NCI-H1694 (cell line): ENCODE data around the gene ZMYND15.

ENCODE experiments used
- DNase-seq: peaks from one replicate; lab custom pipeline; 2025; lab: John Stamatoyannopoulos, UW

ZMYND15 gene

DNA sequence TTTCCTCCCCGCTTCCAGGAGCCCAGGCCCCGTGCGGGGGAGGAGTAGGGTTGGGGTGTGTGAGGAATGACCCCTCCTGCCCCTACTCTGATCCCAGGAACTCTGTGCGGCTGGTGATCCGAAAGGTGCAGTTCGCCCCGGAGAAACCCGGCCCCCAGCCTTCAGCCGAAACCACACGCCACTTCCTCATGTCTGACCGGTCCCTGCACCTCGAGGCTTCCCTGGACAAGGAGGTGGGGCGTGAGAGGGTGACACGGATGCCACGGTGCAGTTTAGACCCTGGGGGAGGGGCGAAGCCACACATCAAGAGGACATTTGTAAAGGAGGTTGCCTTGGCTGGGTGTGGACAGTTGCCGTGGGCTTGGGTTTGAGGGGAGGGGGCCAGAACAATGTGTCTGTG lies 21.8 kb upstream of the ZMYND15 start:
- DNase-seq, result no peak

DNA sequence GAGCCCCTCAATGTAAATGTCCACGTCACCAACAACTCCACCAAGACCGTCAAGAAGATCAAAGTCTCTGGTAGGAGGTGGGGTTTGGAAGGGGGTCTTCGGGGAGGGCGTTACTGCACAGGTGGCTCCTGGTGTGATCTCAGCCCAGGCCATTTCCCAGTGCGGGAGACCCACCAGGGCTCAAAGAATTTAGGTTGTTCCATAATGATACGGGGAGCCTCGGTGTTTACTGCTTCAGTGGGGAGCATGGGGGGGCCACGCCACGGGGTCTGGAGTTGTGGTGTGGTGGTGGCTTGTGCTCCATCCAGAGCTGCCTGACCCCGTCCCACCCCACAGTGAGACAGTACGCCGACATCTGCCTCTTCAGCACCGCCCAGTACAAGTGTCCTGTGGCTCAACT lies 21.4 kb upstream of the ZMYND15 start:
- no peak for DNase-seq

DNA sequence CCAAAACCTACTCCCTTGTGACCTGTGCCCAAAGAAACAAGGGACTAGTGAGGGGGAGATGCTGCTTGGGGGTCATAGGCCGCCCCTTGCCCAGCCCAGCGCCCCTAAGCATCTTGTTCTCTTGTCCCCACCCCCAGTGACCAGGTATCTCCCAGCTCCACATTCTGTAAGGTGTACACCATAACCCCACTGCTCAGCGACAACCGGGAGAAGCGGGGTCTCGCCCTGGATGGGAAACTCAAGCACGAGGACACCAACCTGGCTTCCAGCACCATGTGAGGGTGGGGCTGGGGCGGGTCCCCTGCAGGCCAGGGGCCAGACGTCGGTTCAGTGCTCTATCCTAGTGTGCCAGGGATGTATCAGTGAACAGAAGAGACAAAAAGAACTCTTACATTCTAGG lies 20.5 kb upstream of the ZMYND15 start:
- no peak for DNase-seq

DNA sequence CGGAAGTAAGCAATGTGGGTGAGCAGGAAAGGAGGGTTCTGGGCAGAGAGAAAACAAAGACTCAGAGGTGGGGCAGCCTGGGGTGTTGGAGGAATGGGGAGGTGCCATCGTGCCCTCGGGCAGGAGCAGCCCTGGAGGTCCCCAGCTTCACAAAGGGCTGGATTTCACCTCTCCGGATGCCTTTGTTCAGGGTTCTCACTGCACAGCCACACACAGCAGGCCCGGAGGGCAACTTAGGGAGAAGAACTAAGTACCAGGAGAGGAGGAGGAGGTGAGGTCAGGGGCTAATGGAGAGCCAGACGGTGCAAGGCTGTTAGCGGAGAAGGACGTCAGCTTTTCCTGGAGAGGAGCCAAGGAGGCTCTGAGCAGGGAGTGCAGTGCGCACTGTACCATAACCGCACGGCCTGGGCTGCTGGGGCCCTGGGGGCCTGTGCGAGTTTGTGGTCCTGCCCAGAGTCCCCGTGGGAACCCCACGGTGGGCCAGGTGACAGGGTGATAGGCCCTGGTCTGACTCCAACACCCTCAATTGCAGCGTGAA lies 19.9 kb upstream of the ZMYND15 start:
- peak; percentile 61 for DNase-seq

DNA sequence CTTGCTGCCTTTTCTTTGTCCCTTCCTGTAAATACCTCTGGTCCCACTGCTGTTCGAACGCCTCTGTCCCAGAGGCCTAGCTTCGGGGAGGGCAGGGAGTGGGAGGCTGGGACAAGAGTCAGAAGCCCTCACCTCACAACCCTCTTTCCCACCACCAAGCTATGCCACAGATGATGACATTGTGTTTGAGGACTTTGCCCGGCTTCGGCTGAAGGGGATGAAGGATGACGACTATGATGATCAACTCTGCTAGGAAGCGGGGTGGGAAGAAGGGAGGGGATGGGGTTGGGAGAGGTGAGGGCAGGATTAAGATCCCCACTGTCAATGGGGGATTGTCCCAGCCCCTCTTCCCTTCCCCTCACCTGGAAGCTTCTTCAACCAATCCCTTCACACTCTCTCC lies 18.8 kb upstream of the ZMYND15 start:
- DNase-seq, result no peak

DNA sequence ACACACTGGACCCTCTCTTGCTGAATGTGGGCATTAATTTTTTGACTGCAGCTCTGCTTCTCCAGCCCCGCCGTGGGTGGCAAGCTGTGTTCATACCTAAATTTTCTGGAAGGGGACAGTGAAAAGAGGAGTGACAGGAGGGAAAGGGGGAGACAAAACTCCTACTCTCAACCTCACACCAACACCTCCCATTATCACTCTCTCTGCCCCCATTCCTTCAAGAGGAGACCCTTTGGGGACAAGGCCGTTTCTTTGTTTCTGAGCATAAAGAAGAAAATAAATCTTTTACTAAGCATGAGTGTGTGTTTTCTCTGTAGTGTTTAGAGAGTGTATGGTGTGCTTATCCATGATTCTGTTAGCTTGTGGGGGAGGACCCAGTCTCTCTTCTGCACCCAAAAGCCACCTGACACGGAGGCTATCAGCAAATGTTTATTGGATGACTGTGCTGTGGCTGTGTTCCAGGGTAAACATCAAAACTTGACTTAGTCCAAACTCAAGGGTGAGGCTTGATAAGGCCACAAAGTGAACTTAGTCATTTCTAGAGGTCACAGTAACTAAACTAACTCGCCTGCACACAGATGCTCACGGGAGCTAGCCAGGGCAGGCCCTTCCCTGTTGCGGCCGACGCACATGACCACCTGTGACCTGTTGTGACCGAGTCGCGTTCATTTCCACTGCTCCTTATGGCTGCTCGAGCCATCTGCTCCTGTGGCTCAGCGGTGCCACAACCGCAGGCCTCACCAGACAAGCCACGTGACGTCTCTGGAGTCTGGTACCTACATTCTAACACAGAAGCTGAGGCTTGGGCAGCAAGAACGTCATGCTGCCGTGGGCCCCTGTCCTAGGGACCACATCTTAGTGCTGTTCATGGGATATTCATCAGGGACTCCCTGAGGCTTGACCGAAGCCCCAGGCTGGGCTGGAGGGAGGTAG lies 18.2 kb upstream of the ZMYND15 start:
- DNase-seq, result peak; percentile 57

DNA sequence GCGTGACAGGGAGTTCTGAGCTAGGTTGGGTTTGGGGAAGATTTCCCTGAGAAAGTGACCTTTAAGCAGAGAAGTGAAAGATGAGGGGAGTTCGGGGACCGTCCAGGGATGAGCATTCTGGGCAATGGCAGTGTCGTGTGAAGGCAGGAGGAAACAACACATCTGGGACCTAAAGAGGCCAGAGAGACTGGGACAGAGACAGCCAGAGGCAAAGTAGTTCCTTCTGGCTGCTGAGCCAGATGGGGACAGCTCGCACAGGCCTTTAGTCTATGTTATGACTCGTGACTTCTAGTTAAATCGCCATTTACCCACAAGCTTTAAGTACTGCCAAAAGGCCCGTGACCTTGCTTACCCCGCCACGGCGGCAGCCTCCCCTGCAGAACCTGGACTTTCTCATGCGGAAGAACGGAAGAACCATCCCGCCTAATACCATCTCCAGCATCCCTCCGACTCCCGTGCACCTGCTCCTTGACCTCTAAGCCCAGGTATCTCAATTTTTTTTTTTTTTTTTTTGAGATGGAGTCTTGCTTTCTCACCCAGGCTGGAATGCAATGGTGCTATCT lies 16.9 kb upstream of the ZMYND15 start:
- DNase-seq, result no peak

DNA sequence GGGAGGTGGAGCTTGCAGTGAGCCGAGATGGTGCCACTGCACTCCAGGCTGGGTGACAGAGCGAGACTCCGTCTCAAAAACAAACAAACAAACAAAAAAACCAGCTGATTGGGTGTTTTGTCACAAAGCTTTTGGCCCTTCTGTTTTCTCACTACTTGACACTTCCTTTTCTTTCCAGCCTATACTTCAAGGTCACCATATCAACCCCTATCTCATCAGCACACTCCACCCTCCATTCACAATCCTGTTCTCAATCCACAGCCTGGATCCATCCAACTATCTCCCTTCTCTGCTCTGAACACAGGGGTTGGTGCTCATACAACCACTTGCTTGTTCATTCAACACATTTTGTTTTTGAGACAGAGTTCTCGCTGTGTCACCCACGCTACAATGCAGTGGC lies 15.0 kb upstream of the ZMYND15 start:
- no peak for DNase-seq

DNA sequence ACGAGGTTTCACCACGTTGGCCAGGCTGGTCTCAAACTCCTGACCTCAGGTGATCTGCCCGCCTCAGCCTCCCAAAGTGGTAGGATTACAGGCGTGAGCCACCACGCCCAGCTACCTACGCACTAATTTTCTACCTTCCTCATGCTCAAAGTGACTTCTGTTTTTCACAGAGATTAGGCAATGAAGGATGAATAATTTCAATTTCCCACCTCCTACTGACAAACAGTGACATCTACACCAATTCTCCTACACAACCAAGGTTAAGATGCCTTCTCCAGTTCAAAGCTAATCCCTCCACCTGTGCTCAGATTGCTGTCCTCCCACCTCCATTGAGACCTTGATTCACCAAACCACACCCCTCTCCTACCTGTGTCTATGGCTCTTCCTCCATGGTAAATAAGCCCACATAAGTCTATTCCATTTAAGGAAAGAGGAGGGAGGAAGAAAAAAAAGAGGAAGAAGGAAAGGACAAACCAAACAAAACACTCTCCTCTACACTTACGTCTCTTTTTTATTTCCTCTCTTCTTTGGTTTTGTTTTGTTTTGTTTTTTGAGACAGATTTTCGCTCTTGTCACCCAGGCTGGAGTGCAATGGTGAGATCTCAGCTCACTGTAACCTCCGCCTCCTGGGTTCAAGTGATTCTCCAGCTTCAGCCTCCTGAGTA lies 13.9 kb upstream of the ZMYND15 start:
- no peak for DNase-seq

DNA sequence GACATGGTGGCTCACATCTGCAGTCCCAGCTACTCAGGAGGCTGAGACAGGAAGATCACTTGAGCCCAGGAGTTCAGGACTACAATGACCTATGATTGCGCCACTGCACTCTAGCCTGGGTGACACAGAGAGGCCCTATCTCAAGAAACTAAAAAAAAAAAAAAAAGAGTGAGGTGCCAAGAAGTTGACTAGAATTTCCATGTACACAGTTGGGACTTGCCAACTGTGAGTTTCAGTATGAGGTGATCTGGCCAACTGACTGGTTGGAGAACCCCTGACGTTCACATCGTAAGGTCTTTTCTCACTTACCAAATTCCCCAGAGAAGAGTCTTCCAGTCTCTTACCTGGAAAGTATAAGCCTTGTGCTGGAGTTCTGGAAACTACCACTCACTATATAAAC lies 11.5 kb upstream of the ZMYND15 start:
- no peak for DNase-seq

DNA sequence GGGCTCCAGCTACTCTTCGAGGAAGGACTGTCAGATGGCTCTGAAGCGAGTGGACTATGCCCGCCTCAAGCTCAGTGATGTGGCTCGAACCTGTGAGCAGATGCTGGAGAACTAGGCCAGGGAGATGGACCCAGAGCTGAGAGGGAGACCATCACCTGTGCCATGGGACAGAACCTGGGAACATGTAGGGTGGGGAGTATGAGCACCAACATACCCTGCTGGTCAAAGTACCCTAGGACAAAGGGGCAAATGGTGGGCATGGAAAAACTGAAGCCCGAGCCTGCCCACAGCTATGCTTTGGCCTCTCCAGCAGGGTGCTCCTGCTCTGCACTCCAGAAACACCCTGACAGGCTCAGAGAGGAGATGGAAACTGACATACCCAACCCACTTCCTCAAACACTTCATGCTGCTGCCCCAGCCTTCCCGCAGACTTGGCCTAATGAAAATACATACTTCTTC lies 6.5 kb upstream of the ZMYND15 start:
- DNase-seq, result no peak

DNA sequence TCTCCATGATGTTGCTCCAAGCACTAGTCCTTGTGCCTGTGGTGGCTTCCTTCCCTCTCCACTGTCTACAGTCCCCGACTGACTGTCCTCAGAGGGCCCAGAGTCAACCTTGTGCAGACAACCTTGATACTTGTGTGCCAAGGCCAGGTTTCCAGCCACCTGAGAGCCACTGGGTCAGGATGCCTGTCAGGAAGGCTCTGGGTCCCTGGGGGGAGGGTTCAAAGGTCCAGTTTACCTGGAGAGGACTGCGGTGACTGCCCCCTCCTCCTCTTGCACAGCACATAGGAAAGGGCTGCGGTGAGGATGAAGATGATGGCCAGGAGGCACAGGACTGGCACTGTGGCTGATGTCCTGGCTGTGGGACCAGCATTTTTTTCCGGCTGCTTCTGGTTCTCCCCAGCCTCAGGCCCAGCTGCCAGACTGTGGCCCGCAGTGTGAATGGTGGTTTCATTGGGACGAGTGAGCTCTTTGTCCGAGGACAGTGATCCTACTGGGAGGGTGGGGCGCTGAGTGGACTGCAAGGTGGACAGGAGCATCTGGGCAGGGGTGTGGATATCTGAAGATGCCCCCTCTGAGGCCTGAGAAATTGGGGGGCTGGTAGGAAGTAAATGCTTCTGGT lies 4.7 kb upstream of the ZMYND15 start:
- no peak for DNase-seq

DNA sequence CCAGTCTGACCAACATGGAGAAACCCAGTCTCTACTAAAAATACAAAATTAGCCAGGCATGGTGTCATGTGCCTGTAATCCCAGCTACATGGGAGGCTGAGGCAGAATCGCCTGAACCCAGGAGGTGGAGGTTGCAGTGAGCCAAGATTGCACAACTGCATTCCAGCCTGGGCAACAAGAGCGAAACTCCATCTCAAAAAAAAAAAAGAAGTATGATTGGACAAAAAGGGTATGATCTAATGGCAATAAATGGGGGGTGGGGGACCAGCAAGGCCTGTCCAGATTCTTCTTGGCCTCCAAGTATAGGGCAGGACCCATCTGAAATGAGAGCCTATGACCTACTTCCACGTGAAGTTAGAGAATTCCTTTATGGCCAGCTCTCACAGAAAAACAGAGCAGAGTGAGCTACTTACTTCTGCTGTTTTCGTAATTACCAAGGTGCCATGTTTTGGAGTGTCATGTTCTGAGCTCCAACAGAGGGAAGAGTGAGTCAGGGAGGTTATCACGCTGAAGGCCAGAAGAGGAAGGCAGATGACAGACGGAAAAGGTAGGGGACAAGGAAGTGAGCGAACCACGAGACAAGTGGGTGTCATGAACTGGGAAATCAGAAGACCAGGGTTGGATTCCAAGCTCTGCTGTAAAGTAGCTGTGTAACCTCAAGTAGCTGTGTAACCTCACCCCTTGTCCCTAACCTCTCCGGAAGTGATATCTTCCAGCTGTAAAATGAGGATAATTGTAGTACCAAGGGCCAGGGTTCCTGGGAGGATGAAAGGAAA lies 3.6 kb upstream of the ZMYND15 start:
- DNase-seq, result no peak

DNA sequence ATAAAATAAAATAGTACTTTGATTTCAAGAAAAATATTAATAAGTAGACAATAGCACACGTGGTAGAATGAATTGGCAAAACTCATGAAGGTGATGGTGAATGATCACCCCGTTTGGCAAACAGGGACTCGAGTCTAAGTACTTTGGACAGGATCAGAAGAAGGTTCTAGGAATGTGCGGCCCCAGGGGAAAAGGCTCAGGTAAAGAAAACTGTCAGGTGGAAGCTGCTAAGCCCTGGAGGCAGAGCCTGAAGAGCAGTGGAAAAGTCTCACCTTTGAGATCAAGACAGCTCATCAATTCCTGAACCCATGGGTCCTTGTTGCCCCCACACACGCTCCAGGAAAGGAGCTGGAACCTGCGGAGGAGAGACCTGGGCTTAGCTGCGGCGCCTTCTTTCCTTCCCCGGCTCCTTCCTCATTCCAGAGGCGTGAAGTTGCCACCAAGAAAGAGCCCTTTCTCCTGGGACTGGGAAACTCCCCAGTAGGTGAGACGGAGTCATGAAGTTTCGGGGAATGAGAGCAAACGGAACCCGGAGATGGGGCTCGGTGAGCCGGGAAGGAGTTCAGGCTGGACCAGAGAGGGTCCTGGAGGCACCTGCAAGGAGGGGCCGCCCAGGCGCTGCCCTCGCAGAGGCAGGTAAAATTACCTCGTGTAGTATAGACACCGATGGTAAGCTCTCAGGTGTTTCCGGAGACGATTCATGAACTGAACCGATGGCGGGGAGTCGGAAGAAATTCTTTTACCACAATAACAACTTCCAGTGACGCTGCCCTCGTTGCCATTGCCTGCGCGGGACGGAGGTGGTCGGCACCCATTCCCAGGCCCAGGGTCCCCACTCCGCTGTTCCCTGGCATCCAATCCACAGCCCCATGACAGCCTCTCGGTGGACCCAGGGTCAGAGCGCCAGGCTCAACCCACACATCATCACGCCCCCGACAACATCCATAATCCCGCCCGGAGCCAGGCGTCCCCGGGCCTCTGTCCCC lies 1.2 kb upstream of the ZMYND15 start:
- no peak for DNase-seq

DNA sequence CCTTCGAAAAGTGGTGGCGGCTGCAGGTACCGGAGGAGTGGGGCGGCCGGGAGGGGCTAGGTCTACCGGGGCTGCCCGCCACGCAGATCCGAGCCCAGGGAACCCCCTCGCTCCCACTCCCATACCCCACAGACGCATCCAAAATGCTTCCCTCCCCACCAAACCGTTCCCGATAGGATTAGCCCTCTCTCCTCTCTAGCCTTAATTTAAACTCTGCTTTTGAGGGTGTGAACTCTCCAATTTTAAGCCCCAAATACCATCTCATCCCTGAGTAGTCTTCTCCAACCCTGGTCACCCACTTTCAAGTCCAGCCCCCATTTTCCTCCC lies 355 bp downstream of the ZMYND15 start:
- no peak for DNase-seq

DNA sequence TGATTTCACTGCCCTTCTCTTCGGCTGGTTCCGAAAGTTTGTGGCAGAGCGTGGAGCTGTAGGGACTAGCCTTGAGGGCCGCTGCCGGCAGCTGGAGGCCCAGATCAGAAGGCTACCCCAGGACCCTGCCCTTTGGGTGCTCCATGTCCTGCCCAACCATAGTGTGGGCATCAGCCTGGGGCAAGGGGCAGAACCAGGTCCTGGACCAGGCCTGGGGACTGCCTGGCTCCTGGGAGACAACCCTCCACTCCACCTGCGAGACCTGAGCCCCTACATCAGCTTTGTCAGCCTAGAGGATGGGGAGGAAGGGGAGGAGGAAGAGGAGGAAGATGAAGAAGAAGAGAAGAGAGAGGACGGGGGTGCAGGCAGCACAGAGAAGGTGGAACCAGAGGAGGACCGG lies 951 bp downstream of the ZMYND15 start:
- DNase-seq, result no peak

DNA sequence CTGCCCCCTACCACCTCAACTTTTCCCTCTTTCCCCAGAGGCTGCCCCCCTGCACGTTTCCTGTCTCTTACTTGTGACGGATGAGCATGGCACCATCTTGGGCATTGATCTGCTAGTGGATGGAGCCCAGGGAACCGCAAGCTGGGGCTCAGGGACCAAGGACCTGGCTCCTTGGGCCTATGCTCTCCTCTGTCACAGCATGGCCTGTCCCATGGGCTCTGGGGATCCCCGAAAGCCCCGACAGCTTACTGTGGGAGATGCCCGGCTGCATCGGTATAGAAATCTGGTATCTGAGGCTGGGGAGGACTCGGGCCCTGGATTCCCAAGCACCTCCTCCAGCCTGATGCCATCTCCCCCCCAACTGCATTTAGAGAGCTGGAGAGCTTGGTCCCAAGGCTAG lies 1.9 kb downstream of the ZMYND15 start:
- no peak for DNase-seq

DNA sequence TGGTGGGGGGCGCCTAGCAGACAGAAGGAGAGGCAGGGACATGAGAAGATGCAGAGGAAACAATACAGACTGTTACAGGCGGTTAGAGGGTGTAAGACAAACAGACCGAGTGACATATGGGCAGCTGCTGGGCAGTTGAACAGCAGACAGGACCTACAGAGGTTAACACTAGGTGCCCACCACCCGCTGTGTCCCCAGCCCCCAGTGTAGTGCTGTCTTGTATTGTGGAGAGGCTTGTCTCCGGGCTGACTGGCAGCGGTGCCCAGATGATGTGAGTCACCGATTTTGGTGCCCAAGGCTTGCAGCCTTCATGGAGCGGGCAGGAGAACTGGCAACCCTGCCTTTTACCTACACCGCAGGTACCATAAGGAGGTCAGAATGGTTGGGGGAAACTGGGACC lies 2.5 kb downstream of the ZMYND15 start:
- DNase-seq, result no peak

DNA sequence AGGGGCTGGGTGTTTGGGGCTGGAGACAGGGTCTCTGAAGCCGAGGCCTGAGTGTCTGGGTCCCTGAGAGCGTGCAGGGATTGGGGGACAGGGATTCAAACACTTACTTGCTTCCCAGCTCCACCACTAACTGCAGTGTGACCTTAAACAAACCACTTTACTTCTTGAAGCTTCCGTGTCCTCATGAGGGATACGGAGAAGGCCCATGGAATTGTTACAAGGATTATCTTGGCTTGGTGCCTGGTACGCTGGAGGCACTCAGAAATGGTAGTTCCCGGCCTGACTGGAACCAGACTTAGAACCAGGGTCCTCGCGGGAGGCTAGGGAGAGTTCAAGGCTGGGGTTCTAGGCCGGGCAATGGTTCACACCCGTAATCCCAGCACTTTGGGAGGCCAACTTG lies 3.0 kb downstream of the ZMYND15 start:
- no peak for DNase-seq

DNA sequence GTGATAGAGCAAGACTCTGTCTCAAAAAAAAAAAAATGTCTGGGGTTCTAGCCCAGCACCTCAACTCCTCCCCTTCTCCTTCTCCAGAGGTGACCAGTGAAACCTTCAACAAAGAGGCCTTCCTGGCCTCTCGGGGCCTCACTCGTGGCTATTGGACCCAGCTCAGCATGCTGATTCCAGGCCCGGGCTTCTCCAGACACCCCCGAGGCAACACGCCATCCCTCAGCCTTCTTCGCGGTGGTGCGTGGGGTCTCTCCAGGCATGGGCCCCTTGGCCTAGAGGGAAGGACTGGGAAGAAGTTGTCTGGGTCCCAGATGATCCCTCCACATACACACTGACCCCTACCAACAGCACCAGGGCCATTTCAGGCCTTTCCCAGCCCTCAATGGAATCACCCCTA lies 3.6 kb downstream of the ZMYND15 start:
- DNase-seq, result no peak

DNA sequence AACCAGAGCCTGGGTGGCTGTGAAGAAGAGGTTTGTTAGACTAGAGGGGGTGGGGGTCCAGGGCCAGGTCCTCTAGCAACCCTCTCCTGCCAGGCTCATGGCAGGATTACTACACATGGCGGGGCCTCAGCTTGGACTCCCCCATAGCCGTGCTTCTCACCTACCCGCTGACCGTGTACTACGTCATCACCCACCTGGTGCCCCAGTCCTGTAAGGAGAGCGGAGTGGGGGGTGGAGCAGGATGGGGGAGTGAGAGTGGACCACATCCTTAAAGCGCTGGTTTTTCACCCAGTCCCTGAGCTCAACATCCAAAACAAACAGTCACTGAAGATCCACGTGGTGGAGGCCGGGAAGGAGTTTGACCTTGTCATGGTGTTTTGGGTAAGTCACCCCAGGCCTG lies 4.3 kb downstream of the ZMYND15 start:
- DNase-seq, result no peak
